KOPT-K1 (cell line): ENCODE measurements around the gene KNDC1.

ENCODE experiments used
- H3K27ac ChIP-seq: fragments of 200-600 bp; sonication (generic); 2 replicates; pipeline ENCODE4 v1.5.1; 2016; ENCODE audit warnings: antibody characterized with exemption, mild to moderate bottlenecking, low read depth, low read length; ENCODE audit not compliant: poor library complexity, severe bottlenecking
- H3K36me3 ChIP-seq: fragments of 200-600 bp; sonication (generic); 2 replicates; pipeline ENCODE4 v1.5.1; 2017; ENCODE audit warnings: antibody characterized with exemption, mild to moderate bottlenecking, low read length, moderate library complexity; ENCODE audit not compliant: insufficient read depth
- H3K9me3 ChIP-seq: fragments of 200-600 bp; sonication (generic); 2 replicates; pipeline ENCODE4 v1.5.1; 2017; ENCODE audit warnings: antibody characterized with exemption, low read length, mild to moderate bottlenecking; ENCODE audit not compliant: insufficient read depth, poor library complexity, severe bottlenecking

KNDC1 gene

DNA sequence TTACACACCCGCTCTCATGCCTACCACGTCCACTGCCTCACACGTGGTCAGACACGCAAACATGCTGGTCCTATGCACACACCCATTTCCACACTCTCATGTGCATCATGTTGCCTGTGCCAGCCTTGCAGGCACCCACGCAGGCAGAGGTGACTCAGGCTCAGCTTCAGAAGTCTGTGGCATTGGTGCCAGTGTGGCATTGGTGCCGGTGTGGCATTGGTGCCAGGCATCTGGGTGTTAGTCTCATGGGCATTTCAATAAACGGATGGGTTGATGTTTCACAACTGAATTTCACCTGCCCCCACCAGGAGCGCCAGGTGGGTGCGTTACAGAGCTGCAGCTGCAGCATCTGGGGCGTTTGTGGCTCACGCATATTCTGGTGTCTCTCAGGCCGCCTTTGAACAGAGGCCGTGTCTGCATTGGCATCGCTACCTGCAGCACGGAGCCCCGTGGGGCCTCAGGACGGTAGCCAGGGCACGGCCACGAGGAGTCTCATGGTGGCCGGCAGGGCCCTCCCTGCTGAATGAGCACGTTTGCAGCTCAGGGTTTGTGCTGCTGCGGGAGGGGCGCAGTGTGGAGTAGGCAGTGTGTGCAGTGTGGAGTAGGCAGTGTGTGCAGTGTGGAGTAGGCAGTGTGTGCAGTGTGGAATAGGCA, 24.7 kb downstream of the KNDC1 start:
- Histone ChIP-seq H3K9me3 (no peaks in the 10 kb centered on the region), H3K27ac (no peak overlapping the region), H3K36me3 (no peaks in the 10 kb centered on the region)

DNA sequence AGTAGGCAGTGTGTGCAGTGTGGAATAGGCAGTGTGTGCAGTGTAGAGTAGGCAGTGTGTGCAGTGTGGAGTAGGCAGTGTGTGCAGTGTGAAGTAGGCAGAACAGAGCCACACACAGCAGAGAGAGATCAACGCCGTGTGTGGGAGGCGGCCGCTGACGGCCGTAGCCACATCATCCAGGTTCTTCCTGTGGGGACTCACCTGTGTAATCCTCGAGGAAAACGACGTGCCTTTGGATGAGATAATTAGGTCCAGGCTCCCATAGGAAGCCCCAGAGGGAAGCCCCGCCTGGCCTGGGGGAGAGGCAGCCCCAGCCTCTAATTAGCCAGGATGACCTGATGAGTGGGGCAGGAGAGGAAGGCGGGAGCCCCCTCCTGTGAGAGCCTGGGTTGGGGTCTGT, 25.4 kb downstream of the KNDC1 start:
- no peaks in the 10 kb centered on the region for H3K36me3 ChIP-seq
- no peaks in the 10 kb centered on the region for H3K9me3 ChIP-seq
- no peak overlapping the region for H3K27ac ChIP-seq

DNA sequence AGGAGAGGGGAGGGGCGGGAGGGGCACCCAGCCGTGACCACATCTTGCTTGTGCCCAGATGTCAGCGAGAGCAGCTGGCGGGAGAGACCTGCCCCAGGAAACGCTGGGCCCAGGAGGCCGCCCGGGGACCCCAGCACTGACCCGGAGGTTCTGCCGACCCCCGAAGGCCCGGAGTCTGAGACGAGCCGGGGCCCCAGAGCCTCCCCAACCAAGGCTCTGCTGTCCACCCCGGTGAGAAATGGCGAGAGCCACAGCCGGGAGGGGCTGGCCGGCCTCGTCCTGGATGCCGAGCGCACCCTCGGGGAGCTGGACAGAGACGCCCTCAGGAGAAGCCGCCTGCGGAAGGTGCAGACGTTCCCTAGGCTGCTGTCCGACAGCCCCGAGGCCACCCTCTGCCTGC, 25.9 kb downstream of the KNDC1 start:
- no peaks in the 10 kb centered on the region for H3K9me3 ChIP-seq
- no peak overlapping the region for H3K27ac ChIP-seq
- H3K36me3 ChIP-seq: no peaks in the 10 kb centered on the region

DNA sequence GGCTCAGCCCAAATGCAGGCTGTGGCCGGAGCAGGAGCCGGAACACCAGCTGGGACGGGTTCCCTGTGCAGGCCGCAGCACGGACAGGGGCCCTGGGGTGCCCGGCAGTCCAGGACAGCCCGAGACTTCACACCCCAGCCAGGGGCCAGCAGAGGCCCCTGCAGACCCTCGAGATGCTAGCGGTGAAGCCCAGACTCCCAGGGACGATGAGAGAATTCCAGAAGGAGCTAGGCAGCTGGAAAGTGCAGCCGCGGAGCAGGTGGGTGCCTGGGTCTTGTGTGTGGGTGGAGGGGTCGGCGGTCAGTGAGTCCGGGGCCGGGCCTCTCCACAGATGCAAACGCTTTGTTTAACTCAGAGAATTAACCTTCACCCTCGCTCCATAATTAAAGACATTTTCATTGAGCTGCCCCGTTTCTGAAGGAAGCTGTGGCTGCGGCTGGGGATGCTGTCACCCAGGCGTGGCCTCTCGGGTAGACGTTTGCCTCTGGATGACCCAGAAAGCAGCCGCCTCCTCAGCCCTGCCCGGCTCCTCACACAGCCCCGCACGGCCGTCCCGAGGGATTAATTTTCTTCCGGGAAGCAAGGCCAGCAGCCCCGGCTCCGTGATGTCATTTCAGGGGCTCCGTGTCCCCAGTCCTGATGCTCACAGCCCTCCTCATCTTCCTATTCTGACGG, 26.5 kb downstream of the KNDC1 start:
- Histone ChIP-seq H3K27ac (no peak overlapping the region), H3K9me3 (no peaks in the 10 kb centered on the region), H3K36me3 (no peaks in the 10 kb centered on the region)

DNA sequence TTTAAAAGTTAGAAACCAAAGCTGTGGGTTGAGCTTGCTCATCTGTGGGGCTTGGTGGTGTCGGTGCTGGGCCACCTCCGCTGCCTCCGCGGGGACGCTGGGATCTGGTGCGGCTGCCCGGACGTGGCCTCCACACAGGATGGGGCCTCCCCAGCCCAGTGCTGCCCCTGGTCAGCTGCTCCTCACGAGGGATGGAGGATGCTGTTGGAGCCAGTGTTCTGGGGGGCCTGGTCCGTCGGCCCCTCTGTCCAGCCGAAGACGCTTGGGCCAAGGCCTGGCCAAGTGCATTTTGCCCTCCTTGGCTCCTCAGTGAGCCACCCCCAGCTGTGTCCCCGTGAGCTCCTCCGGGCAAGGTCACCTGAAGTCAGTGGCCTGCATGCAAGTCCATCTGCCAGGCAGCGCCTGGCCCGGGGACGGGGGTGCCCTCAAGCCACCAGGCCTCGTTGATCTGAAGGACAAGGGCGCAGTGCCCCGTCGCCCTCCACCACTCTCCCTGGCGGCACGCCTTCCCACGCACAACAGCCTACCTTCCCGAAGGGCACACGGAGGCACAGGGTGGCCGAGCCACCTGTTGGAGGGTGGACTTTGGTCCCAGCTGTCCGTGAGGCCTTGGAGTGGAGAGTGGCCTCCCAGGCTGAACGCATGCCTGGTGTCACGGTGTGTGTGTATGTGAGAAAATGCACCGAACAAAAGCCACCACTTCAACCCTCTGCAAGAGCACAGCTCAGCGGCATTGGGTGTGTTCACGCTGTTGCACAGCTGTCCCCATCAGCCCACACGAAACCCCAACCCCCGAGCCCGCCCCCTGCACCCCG, 27.3 kb downstream of the KNDC1 start:
- no peak overlapping the region for H3K27ac ChIP-seq
- no peaks in the 10 kb centered on the region for H3K36me3 ChIP-seq
- H3K9me3 ChIP-seq: no peaks in the 10 kb centered on the region

DNA sequence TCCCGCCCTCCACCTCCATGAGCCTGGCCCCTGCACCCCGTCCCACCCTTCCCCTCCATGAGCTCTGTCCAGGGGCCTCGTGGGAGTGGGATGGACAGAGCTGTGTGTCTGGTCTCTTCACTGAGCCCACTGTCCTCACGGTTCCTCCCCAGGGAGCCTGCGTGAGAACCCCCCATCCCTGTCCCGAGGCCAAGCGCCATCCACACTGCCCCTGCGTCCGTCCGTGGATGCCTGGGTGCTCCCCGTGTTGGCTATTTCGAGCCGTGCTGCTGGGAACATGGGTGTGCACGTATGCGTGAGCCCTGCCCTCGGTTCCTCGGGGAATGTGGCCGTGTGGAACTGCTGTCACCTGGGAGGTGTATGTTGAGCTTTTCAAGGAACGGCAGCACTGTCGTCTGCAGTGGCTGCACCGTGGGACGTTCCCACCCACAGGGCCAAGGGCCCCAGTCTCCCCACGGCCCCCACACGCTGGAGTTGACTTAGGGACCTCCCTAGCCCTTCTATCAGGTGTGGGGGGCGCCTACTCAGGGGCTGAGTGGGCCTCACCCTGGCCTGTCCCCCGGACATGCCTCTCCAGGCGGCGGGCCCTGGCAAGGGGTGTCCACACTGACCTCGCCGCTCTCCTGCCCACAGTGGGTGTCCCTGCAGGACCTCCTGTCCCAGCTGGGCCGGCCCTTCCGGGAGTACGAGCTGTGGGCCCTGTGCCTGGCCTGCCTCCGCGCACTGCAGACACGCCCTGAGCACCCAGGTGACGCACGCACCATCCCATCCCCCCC, 28.1 kb downstream of the KNDC1 start:
- Histone ChIP-seq H3K36me3 (no peaks in the 10 kb centered on the region), H3K9me3 (no peaks in the 10 kb centered on the region), H3K27ac (no peak overlapping the region)

DNA sequence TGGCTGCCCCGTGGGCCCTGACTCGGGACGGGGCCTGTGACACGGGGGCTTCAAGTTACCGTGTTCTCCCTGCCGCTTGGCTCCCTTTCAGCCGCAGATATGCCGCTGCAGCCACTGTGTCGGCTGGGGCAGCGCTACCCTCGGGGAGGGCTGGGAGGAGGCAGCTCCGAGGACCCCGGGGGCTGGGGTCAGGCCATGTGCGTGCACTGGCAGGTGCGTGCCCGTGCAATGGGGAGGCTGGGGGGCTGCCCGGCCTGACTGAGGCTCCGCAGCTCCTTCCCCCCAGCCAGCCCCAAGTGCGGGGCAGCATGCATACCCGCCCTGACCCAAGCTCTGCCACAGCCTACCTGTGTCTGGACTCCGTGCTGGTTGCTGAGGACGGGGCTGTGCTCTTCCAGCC, 29.2 kb downstream of the KNDC1 start:
- Histone ChIP-seq H3K27ac (no peak overlapping the region), H3K9me3 (no peaks in the 10 kb centered on the region), H3K36me3 (no peaks in the 10 kb centered on the region)

DNA sequence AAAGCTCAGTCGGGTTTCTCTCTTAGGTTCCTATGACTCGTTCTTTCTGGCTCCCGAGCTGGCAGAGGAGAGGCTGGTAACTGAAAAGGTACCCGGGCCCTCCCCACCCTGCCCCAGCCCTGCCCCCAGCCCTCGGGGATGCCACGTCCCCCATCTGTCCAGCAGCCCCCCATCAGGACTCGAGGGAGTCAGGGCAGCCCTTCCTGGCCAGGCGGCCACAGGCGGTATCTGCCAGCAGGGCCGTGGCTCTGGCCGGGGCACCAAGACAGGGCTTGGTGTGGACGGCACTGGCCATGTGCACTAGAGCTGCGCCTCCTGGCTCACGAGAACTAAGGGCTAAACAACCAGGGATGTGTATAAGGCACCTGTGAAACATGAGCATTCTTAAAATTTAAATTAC, 29.7 kb downstream of the KNDC1 start:
- no peak overlapping the region for H3K27ac ChIP-seq
- no peaks in the 10 kb centered on the region for H3K9me3 ChIP-seq
- no peaks in the 10 kb centered on the region for H3K36me3 ChIP-seq

DNA sequence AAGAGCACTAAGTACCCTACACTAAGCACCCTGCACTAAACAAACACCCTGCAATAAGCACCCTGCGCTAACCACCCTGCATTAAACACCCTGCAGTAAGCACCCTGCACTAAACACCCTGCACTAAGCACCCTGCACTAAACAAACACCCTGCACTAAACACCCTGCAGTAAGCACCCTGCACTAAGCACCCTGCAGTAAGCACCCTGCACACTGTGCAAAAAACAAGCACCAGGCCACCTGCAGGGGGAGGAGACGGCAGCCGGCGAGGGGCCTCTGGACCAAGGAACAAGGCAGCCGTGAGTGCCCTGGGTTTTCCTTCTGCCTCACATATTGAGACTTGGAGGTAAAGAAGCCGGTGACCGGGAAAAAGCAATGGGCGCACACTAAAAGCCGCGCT, 30.2 kb downstream of the KNDC1 start:
- no peaks in the 10 kb centered on the region for H3K9me3 ChIP-seq
- no peak overlapping the region for H3K27ac ChIP-seq
- no peaks in the 10 kb centered on the region for H3K36me3 ChIP-seq

DNA sequence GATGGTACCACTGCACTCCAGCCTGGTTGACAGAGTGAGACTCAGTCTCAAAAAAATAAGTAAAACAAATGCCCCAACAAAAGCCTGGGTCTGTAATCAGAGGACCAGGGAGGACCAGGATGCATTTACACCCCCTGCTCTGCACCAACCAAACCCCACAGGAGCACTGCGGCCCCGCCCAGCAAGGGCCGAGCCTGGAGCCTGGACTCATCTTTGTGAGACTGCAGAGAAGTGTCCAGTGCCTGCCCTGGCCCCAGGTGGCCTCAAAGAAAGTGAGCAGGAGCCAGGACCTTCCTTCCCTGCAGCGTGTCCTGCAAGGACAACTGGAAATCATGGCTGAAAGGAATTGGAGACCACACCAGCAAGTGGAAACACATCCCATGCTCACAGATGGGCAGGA, 31.6 kb downstream of the KNDC1 start:
- Histone ChIP-seq H3K9me3 (no peaks in the 10 kb centered on the region), H3K27ac (no peak overlapping the region), H3K36me3 (no peaks in the 10 kb centered on the region)

DNA sequence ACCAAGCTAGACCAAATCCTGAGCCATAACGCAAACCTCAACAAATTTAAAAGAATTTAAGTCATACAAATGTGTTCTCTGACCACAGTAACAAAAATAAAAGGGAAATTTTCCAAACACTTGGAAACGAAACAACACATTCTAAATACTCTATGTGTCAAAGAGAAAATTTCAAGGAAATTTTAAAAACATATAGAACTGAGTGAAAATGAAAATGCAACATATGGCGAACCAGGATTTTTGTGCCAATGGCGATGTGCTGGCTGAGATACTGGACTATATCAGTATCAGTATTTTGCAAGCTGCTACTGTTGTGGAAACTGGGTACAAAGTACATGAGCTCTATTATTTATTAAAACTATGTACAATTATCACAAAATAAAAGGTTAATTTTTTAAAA, 34.1 kb downstream of the KNDC1 start:
- Histone ChIP-seq H3K9me3 (no peaks in the 10 kb centered on the region), H3K36me3 (no peaks in the 10 kb centered on the region), H3K27ac (no peak overlapping the region)

DNA sequence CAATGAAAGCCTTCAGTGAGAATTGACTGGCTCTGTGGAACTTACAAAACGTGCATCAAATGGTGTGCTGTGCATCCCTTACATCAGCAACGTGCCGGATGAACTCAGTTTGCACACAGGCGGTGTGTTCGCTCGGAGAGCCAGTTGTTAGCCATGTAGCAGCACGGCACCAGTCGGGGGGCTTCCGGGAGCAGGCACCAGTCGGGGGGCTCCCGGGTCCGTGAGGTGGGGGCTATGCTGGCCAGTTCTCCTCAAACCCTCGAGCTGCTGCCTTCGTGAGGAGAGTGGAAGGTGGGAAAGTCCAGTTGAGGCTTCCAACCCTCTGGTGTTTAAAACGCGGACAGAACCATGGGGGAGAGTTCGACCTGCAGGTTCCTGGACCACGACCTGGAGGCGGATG, 35.1 kb downstream of the KNDC1 start:
- Histone ChIP-seq H3K9me3 (no peaks in the 10 kb centered on the region), H3K27ac (no peak overlapping the region), H3K36me3 (no peaks in the 10 kb centered on the region)

DNA sequence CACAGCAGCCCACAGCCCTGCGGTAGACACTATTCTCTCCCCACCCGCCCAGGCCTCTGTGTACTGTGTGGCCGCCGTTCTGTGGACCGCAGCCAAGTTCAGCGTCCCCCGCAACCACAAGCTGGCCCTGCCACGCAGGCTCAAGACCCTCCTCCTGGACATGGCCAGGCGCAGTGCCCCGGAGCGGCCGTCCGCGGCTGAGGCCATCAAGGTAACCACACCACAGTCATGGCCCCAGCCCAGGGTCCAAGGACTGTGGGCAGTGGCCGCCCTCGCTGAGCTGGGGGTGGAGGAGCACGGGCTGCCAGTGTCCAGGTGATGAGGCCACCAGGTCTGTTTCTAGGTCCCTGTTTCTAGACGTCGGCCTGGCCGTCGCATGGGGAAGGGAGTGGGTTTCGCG, 35.6 kb downstream of the KNDC1 start:
- no peaks in the 10 kb centered on the region for H3K36me3 ChIP-seq
- H3K27ac ChIP-seq: no peak overlapping the region
- H3K9me3 ChIP-seq: no peaks in the 10 kb centered on the region

DNA sequence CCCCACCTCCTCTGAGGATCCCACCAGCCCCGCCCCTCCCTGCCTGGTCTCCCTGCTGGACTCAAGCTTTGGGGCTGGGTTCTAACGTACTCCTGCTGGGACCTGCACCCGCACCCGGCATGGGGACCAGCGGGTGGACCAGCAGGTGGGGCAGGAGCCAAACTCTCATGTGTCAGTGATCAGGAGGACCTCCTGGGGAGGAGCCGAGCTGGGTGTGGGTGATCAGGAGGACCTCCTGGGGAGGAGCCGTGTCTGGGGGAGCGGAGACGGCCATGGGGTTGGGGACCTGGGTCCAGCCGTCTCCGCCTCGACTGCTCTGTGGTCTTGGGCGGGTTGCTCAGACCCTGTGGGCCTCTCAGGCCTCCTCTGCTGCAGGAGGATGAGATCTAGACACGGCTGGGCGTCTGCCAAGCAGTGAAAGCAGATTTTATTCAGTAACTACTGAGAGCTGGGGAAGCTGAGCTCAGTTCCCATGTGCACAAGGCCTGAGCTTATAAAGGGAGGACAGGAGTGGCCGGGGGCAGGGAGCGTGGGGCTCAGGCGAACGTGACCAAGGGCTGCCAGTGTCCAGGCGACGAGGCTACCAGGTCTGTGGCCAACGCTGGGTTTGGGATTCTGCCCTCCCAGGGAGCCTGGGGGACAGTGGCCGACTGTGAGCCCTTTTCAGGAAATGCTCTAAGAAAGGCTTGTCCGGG, 36.3 kb downstream of the KNDC1 start:
- H3K27ac ChIP-seq: no peak overlapping the region
- no peaks in the 10 kb centered on the region for H3K36me3 ChIP-seq
- no peaks in the 10 kb centered on the region for H3K9me3 ChIP-seq
